Measurements from ENCODE around the gene TMPRSS7.

Gene TMPRSS7

DNA sequence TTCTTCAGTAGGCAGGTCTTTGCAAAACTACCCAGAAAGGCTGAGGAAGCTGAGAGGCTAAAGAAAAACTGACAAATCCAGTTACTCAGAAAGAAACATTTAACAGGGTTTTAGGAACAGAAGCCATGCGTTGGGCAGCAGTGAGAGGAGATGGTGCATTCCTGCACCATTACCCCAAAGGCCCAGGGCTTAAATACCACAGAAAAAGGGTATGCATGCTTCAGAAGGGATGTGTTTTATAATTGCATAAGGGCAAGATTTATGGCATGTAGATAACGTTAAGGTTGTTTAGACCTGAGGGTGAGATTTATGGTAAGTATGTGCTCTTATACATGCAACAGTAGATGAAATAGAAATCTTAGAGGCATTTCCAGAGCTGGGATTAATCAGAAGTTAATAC is 61.6 kb downstream of the TMPRSS7 start:
- no peak for DNase-seq (ENCODE audit: low read depth)

DNA sequence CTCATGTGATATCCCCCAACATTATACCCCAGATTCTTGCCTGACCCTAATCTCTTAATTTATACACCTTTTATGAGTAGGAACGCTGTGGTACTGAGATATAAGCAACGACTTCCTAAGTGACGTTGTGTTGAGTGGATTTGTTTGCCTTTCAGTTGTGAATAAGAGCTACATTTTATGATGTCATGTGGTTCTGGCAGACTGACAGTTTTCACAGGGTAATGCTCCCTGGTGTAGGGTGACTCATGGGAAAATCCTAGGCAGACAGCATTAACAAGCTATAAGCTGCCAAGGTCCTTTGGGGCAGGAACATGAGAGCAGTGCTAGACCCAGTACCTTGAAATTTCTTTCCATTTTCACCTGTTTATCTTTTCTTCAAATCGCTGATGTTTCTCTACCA is 62.8 kb downstream of the TMPRSS7 start:
- DNase-seq (ENCODE audit: low read depth): no peak

- no peak for DNase-seq (ENCODE audit: low read depth)
Observed at GRCh38 chr3:112101916-112102315, 67.4 kb downstream of the TMPRSS7 start.

DNA sequence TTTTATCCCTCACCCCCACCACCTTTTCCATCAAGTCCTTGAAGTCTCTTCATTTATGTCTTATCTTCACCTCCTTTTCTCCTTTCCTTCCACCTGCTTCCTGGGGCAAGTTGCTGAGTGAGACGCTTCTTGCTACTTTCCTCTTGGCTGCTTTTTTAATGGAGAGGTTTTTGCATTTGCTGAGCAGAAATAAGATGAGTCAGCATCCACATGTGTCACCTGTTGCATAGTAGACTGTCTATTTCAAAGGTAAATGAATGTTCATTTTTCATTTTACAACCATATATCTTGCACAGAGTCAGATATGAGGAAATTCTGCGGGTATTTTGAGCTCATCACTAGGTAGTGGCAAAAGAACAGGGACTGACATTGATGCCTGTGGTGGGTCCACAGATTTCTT is 70.2 kb downstream of the TMPRSS7 start:
- DNase-seq (ENCODE audit: low read depth): no peak

DNA sequence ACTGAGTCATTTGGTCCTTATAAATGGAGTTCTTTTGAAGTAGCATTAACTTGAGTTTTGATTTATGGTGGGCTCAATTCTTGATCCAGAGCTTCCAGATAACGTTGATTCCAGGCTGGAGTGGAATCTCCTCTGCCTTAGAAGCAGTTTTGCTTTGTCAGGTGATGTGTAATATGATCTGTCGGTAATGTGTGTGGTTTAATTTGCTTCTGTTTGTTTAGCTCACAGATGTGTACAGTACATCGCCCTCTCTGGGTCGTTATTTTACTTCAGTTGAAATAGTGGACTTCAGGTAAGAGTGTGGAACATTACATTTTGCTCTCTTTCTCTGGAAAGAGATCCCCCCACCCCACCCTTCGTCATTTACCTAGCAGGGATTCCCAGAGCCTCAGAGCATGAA is 74.8 kb downstream of the TMPRSS7 start:
- DNase-seq (ENCODE audit: low read depth): no peak

DNA sequence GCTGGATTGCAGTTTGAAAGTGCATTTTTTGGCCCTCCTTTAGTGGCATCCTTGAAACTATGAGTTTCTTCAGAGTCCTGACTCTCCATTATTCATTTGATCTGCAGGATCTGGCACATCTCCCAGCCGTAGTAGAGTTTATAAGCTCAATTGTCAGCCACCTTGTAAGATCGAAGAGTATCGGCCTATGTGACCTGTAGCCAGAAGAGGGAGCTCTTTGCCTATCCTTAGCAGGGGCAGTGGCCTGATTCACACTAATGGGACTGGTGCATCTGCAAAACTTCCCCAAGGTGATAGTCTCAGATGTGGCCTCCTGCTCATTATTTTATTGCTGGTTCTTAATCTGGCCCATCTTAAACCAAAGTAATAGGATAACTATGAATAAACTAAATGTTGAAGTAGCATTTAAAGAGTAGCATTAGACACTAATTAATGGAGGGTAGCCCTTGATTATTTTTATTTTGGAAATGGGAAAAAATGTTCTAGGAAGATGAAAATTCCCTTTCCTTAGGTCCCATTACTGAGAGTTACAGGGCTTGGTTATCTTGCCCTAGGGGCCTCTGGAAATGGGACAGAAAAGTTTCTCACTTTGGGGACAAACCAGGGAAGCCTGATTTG is 77.4 kb downstream of the TMPRSS7 start:
- DNase-seq (ENCODE audit: low read depth): no peak

DNA sequence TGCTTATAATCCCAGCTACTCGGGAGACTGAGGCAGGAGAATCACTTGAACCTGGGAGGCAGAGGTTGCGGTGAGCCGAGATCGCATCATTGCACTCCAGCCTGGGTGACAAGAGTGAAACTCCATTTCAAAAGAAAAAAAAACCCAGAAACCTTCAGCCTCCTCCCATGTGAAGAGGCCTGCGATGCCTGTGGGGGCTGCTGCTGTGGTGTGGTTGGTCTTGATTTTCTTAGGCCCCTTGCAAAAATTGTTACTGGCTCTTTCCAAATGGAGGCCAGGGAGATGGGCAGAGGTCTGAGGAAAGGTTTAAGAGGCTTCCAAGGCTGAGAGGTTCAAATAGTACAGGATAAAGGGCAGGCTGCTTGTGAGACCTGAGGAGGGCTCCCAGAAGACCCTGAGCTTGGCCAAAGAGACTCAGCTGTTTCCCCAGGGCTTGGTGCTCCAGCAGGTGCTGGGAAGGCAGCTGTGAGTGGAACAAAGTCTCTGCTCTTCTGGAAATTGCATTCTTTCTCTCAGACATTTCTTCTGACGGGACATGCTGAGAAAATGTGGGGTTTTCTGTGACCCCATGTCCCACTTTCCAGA is 80.1 kb downstream of the TMPRSS7 start:
- DNase-seq (ENCODE audit: low read depth): no peak

DNA sequence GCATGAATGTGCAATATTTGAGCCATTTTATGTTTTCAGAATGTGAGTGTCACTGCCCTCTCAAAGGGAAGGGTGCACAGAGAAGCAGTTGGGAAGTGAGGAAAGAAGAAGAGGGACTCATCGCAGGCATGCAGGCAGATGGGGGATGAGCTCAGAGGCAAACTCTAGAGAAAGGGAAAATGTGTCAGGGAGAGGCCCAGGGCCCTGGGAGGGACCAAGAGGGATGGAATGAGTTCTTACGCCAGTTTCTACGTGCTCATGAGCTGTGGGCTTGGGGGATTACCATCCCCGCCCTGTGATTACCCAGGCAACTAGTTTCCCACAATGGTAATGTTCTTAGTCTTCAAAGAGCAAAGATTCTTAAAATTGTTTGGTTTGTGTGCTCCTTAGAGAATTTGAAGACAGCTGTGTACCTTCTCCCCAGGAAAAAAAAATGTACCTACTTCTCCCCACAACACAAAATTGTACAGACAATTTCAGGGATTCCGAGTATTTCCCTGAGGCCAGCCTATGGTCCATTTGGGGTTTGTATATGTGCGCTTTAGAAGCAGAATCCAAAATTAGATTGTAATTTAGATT is 80.7 kb downstream of the TMPRSS7 start:
- no peak for DNase-seq (ENCODE audit: low read depth)

DNA sequence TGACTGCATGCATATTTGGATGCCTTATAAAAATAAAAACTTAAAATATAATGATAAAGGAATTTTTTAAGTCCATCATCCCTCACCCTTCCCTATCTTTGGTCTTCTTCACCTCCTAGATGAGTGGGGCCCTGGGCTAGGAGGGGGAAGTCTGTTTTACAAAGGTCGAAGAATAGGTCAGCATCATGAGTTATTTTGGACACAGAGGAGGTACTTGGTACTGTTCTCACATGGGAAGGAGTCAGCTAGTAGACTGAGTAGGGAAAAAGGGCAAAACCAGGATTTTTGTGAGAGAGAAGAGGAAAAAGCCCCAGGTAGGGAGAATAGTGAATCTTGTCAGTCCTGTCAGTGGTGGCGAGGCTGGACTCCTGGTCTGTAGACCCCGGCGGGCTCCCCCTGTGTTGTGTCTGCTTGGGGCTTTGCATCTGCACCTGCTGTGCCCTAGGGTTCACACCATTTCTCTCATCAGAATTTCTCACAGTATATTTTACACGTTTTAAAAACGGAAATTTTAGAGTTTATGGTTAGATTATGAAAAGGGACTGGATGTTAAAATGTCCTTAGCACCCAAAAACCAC is 81.4 kb downstream of the TMPRSS7 start:
- no peak for DNase-seq (ENCODE audit: low read depth)

DNA sequence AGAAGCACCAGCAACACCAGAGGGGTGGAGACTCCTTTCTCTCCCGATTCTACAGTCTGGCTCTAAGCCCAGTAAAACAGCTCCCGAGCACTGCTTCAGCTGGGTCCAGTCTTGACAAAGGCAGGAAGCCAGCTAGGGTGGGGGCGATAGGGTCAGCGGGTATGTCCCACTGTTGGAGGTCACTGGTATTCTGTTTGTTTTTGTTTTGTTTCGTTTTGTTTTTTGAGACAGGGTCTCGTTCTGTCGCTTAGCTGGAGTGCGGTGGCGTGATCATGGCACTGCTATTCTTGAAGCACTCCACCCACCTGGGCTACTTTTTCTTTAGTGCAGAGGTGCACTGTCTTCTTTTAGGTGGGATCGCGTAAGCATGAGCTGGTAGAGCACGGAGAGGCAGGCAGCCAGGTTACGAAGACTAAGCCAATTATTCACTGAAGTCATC is 82.2 kb downstream of the TMPRSS7 start:
- DNase-seq (ENCODE audit: low read depth): no peak

GRCh38 chr3:112117415-112117814 is 82.9 kb downstream of the TMPRSS7 start:
- no peak for DNase-seq (ENCODE audit: low read depth)

GRCh38 chr3:112117841-112118571 is 83.5 kb downstream of the TMPRSS7 start:
- DNase-seq (ENCODE audit: low read depth): no peak

DNA sequence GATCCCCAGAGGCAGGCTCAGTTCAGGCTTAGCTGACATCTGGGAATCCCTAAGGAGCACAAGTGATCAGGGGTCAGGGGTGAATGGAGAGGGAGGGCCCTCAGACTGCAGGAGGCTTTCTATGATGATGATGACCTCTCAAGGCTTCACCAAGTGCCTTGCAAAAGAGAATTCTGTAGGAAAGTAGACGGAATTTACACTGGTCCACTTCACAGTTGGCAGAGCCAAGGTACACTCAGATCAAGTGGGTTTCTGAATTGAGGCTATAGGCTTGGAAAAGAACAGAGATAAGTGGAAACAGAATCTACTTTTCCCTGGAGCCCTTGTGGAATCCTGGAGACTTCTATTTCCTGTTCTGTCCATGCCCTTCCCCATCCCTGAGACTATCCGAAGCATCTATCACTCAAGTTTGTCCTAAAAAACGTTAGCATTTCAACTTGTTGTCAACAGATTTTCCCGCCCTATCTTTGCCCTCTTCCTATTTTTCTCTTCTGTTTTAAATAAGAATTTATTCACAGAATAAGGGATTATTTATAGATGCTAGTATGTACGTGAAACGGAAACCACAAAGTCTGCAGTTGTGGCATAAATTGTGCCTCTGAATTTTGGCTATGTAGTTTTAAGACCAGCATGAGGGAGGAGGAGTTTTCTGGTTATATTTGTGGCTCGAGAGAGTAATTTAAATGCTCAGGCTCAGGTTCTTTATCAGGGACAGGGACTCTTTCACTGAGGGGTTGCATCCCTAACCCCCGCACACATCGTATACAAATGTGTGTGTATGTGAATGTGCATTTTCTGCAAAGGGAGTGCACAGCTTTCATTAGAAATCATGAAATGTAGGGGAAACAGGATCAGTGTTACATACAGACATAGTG is 85.7 kb downstream of the TMPRSS7 start:
- DNase-seq (ENCODE audit: low read depth): no peak

DNA sequence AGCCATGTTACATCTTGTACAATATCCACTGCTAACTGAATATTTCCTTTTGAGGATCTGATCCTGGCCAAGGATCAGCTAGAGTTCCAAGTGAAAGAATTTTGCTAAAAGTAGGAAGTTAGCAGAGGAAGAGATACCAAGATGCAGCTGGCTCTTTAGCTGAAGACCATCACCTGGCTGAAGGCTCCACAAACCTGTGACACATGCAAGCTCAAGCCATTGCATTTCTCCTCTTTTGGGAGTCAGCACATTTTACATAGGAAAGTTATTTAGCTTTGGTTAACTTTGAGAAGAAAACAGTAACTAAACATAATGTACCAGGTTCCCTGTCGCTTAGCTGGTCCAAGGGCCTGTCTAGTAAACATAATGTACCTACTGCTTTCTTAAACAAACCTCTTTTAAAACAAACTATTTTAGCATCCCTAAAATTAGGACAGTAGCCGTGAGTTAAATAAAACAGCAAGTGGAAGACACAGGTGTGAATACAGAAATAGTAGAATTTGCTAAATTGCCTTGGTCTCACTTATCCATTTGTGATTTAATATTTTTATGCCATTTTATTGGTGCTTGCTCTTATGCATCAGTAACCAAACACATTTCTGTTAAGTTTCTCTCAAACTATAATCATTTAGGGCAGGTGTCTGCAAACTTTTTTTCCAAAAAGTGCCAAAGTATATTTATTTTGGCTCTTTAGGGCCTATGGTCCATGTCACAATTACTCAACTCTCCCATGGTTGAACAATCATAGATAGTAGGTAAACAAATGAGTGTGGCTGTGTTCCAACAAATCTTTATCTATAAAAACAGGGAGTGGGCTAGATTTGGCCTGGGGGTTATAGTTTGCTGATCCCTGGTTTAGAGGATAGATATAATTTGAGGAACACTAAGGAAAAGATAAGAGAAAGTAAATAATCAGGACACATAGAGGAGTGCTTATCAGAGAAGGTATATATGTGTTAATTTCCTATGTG is 87.3 kb downstream of the TMPRSS7 start:
- DNase-seq (ENCODE audit: low read depth): no peak

DNA sequence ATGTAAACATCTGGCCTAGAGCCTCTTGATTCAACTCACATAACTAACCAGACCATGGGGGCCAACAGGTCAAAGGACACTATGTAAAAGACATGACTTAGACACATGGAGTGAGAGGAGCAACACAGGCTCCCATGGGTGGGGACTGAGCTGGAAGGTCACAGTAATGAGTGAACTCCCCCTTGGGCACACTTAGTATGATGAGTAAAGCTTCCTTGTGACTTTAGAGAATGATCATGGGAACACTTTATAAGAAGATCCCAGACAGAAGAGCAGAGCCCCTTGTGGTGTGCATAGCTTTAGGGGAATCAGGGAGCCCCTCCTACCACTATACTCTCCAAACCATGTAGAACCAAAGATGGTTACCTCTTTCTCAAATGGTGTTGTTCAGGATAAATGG is 88.3 kb downstream of the TMPRSS7 start:
- no peak for DNase-seq (ENCODE audit: low read depth)

GRCh38 chr3:112123548-112123947 is 89.0 kb downstream of the TMPRSS7 start:
- no peak for DNase-seq (ENCODE audit: low read depth)

DNA sequence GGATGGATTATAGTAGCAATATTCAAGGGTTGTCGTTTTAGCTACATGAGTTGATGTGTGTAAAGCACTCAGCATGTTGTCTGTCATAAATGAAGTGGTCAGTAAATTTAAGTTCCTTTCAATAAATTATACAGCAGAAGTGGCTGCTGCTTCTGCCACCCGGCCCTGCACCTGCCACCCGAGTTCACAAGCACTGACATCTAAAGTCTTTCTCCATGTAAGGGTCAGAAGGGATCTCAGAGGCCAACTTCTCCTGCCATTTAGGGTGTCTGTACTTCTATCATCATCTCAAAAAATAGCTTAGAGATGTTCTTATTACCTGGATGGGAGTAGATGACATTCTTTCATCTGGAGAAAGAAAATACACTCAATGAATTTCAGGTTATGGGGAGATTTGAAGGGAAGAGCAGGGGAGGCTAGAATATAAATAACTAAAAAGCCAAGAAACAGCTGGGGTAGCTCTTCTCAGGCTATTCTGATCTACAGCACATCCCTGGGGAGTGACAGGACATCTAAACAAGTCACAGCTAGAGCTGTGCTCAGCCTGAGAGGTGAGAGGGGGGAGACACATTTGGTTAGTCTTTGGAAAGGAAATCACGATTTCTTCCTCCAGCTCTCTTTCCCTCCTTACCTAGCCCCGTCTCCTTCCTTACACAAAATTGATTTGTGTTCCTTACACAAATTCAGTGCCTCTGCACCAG is 90.5 kb downstream of the TMPRSS7 start:
- DNase-seq (ENCODE audit: low read depth): no peak

GRCh38 chr3:112126511-112126911 is 92.0 kb downstream of the TMPRSS7 start:
- no peak for DNase-seq (ENCODE audit: low read depth)

GRCh38 chr3:112127522-112128494 is 93.3 kb downstream of the TMPRSS7 start:
- DNase-seq (ENCODE audit: low read depth): no peak
